ENCODE results near the gene CAPZB. TPM values are rescaled to one million over a fixed set of nuclear protein-coding genes. Genes with fewer than 3 reads are reported as not detected.

The CAPZB gene
- total and polyA plus RNA-seq, 2 of the 4 experiments (the other 2 are of a cell fraction): 216 to 304 TPM

DNA sequence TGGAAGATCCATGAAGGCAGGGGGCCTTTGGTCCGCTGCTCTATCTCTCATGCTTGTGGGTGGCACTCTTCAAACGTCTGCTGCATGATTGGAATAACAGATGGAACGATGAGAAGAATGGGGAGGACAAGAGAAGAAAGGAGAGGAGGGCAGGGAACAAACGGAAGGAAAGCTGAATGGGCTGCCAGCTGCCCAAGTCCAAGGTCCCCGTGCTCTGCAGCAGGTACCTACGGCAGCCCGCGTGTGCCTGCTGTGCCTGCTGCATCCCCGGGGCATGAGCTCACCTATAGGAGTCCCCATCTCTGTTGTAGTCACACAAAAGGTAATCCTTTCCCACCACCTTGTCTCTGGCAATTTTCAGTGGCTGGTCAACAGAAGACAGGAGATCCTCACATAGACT, 100.1 kb downstream of the CAPZB start:
- H4K8ac ChIP-seq (ENCODE audit: low read depth in 2 of 2, low read length in 2 of 2): peak overlapping the region in 1 of 2 experiments; percentile 40; a peak in 1 of 4 replicates
- 100% methylated on average over 1 of the region's 9 CpGs; no CpG with 5 or more reads in 1 of the 2 experiments for WGBS, 2 experiments (ENCODE audit: extremely low coverage in 2 of 2, insufficient read length in 1 of 2)
- ATAC-seq (ENCODE audit: low read depth): no peak
- H3K79me1 ChIP-seq (ENCODE audit: low read depth in 1 of 2, low read length in 2 of 2): peaks cover 67 to 96% of the 10 kb centered on the region in 2 experiments
- H3K9me1 ChIP-seq (ENCODE audit: insufficient read depth, low read length): peaks cover 54% of the 10 kb centered on the region
- H3K27ac ChIP-seq (ENCODE audit: insufficient read depth, low read length): peak overlapping the region; percentile 30; the same call in 1 of the 2 replicates
- no peak overlapping the region for H2BK20ac ChIP-seq (ENCODE audit: low read depth, low read length)
- no peak overlapping the region; the same call in 1 of the 2 replicates for H4K5ac ChIP-seq (ENCODE audit: low read depth, low read length)
- H3K56ac ChIP-seq (ENCODE audit: extremely low read depth, insufficient read depth, low read length): no peak overlapping the region
- 0 out of 2 replicates have a peak overlapping the region, but pooled peaks have one; percentile 28 for H3K4ac ChIP-seq (ENCODE audit: low read depth, low read length)
- H3K9me3 ChIP-seq (ENCODE audit: control insufficient read depth, insufficient read depth, low read length): no peaks in the 10 kb centered on the region
- peaks cover 30% of the 10 kb centered on the region for H3K36me3 ChIP-seq (ENCODE audit: control insufficient read depth, insufficient read depth, low read length)
- no peak overlapping the region for H3K23ac ChIP-seq (ENCODE audit: low read depth, low read length)
- no peak overlapping the region for H3K4me3 ChIP-seq (ENCODE audit: insufficient read depth, low read depth, low read length)
- H3K18ac ChIP-seq (ENCODE audit: low read depth, low read length): no peak overlapping the region
- POLR2A ChIA-PET (ENCODE audit: unreplicated experiment): no interaction called here
- CTCF ChIA-PET: no interaction called here
- no peak overlapping the region for H2AFZ ChIP-seq (replicated peaks; ENCODE audit: low read length, poor library complexity)
- H4K20me1 ChIP-seq (ENCODE audit: insufficient read depth, low read length): peaks cover 80% of the 10 kb centered on the region
- peak overlapping the region; percentile 63 for H2BK5ac ChIP-seq (ENCODE audit: low read depth, low read length, poor library complexity, severe bottlenecking)
- H3K4me1 ChIP-seq (ENCODE audit: control insufficient read depth, insufficient read depth, low read length): peaks cover 25% of the 10 kb centered on the region
- TF ChIP-seq POLR2A (IDR thresholded peaks at IDR 0.05; ENCODE audit: low read depth, low read length) (no peak), RFX5 (IDR thresholded peaks at IDR 0.05; ENCODE audit: low read depth, low read length) (no peak), FOS (IDR thresholded peaks at IDR 0.05; ENCODE audit: low read depth, low read length) (no peak), RAD21 (IDR thresholded peaks at IDR 0.05; ENCODE audit: low read length) (no peak), CHD1 (IDR thresholded peaks at IDR 0.05; ENCODE audit: low read depth, low read length) (no peak), RCOR1 (IDR thresholded peaks at IDR 0.05; ENCODE audit: insufficient replicate concordance, low read length) (no peak), MAFK (IDR thresholded peaks at IDR 0.05; ENCODE audit: low read depth, low read length) (no peak), SMC3 (IDR thresholded peaks at IDR 0.05; ENCODE audit: low read depth, low read length) (no peak), CEBPB (IDR thresholded peaks at IDR 0.05; ENCODE audit: low read depth, low read length) (no peak), NFE2L2 (IDR thresholded peaks at IDR 0.05; ENCODE audit: low read depth, low read length) (no peak), MXI1 (IDR thresholded peaks at IDR 0.05; ENCODE audit: borderline replicate concordance, low read depth, low read length) (no peak), MAZ (IDR thresholded peaks at IDR 0.05; ENCODE audit: borderline replicate concordance, low read depth, low read length) (no peak), BHLHE40 (IDR thresholded peaks at IDR 0.05; ENCODE audit: low read depth, low read length) (no peak)
- TF ChIP-seq, protein P1, sequence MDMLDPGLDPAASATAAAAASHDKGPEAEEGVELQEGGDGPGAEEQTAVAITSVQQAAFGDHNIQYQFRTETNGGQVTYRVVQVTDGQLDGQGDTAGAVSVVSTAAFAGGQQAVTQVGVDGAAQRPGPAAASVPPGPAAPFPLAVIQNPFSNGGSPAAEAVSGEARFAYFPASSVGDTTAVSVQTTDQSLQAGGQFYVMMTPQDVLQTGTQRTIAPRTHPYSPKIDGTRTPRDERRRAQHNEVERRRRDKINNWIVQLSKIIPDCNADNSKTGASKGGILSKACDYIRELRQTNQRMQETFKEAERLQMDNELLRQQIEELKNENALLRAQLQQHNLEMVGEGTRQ (IDR thresholded peaks at IDR 0.05; ENCODE audit: low read depth, low read length): no peak
- TF ChIP-seq, protein P2, sequence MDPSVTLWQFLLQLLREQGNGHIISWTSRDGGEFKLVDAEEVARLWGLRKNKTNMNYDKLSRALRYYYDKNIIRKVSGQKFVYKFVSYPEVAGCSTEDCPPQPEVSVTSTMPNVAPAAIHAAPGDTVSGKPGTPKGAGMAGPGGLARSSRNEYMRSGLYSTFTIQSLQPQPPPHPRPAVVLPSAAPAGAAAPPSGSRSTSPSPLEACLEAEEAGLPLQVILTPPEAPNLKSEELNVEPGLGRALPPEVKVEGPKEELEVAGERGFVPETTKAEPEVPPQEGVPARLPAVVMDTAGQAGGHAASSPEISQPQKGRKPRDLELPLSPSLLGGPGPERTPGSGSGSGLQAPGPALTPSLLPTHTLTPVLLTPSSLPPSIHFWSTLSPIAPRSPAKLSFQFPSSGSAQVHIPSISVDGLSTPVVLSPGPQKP (IDR thresholded peaks at IDR 0.05; ENCODE audit: borderline replicate concordance, low read depth, low read length): no peak
- TF ChIP-seq, protein P3, sequence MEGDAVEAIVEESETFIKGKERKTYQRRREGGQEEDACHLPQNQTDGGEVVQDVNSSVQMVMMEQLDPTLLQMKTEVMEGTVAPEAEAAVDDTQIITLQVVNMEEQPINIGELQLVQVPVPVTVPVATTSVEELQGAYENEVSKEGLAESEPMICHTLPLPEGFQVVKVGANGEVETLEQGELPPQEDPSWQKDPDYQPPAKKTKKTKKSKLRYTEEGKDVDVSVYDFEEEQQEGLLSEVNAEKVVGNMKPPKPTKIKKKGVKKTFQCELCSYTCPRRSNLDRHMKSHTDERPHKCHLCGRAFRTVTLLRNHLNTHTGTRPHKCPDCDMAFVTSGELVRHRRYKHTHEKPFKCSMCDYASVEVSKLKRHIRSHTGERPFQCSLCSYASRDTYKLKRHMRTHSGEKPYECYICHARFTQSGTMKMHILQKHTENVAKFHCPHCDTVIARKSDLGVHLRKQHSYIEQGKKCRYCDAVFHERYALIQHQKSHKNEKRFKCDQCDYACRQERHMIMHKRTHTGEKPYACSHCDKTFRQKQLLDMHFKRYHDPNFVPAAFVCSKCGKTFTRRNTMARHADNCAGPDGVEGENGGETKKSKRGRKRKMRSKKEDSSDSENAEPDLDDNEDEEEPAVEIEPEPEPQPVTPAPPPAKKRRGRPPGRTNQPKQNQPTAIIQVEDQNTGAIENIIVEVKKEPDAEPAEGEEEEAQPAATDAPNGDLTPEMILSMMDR (conservative IDR thresholded peaks at IDR 0.05; ENCODE audit: low read depth, low read length): no peak
- in situ Hi-C loops (cut with MboI; ENCODE audit: low sequenced_read_pairs): no loop called here
- no peak for DNase-seq
- H3K9ac ChIP-seq (ENCODE audit: low read depth, low read length): no peak overlapping the region
- H2BK15ac ChIP-seq (ENCODE audit: low read depth, low read length): no peak overlapping the region
- H3K14ac ChIP-seq (replicated peaks; ENCODE audit: low read depth, low read length): peak overlapping the region; percentile 37; the same call in 1 of the 2 replicates
- no peak overlapping the region; the same call in 1 of the 2 replicates for H2BK120ac ChIP-seq (ENCODE audit: low read depth, low read length)
- no peak overlapping the region for H3K4me2 ChIP-seq (ENCODE audit: low read depth, low read length)
- peak overlapping the region; percentile 43 for H2AK9ac ChIP-seq (replicated peaks; ENCODE audit: low read depth, low read length, poor library complexity)
- H4K91ac ChIP-seq (ENCODE audit: insufficient read depth, low read depth, low read length): no peak overlapping the region
- dilution Hi-C loops (cut with HindIII; ENCODE audit: low sequenced_read_pairs, unreplicated experiment): no loop called here
- H2AK5ac ChIP-seq (ENCODE audit: low read depth, low read length): peak overlapping the region; percentile 48; the same call in 1 of the 2 replicates
- intact Hi-C loops (cut with micrococcal nuclease): no loop called here
- no peaks in the 10 kb centered on the region for H3K27me3 ChIP-seq (ENCODE audit: control insufficient read depth, insufficient read depth, low read length)
- no TSS peak for BruUV-seq (replicated peaks)
